ENCODE results near the gene SLC39A9.
"Not testable (repeated sequence)": the region's sequence is repeated elsewhere in the genome, so short reads cannot be mapped to it uniquely, and the experiment has no call there.

Gene SLC39A9

GRCh38 chr14:69498286-69498685, 99.8 kb downstream of the SLC39A9 start:
- not testable (repeated sequence) for H3K9ac ChIP-seq (ENCODE audit: low read length); H3K36me3 ChIP-seq (ENCODE audit: control insufficient read depth, insufficient read depth, low read length); H3K27me3 ChIP-seq (ENCODE audit: control insufficient read depth, insufficient read depth, low read length); H3K4me1 ChIP-seq (ENCODE audit: control insufficient read depth, insufficient read depth, low read length); H3K4me3 ChIP-seq (ENCODE audit: low read length); H3K9me3 ChIP-seq (ENCODE audit: control insufficient read depth, low read length)

DNA sequence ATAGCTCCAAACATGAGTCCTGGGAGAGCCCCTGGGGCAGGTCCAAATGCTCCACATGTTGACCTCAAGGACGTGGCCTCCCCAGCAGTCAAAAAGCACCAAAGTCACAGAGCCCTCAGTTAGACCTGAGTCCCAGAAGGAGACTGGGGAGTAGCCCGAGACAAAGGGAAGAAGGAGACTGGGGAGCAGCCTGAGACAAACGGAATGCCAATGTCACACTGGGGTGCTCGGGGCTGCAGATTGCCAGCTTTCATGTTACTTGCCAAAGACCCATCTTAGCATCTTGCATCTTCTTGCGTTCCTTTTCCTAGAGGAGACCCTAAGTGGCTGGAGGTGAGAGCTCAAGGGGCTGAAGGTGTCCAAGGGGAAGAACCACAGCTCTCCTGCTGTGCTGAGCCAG, 100.9 kb downstream of the SLC39A9 start:
- Histone ChIP-seq H3K4me1 (ENCODE audit: control insufficient read depth, insufficient read depth, low read length) (no peaks in the 10 kb centered on the region), H3K27me3 (ENCODE audit: control insufficient read depth, insufficient read depth, low read length) (peaks cover 8% of the 10 kb centered on the region), H3K36me3 (ENCODE audit: control insufficient read depth, insufficient read depth, low read length) (no peaks in the 10 kb centered on the region), H3K9ac (ENCODE audit: low read length) (no peak overlapping the region), H3K9me3 (ENCODE audit: control insufficient read depth, low read length) (no peaks in the 10 kb centered on the region), H3K4me3 (ENCODE audit: low read length) (no peak overlapping the region)

DNA sequence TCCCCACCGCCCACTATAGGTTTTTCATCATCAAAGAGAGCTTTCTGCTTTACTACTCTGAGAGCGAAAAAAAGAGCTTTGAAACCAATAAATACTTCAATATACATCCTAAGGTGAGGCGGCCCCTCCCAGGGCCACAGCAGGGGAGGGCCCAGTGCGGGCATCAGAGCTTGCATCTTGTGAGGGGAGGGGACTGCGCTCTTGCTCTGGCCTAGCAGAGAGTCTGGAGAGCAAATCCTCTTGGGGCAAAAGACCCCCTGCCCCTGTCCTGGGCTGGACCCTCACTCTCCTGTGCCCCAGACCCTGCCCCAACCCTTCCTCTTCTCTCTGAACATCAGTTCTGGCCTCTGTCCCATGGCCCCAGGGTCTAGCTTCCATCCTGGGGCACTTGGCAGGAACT, 101.6 kb downstream of the SLC39A9 start:
- peaks cover 8% of the 10 kb centered on the region for H3K27me3 ChIP-seq (ENCODE audit: control insufficient read depth, insufficient read depth, low read length)
- peaks cover 2% of the 10 kb centered on the region for H3K4me1 ChIP-seq (ENCODE audit: control insufficient read depth, insufficient read depth, low read length)
- no peaks in the 10 kb centered on the region for H3K9me3 ChIP-seq (ENCODE audit: control insufficient read depth, low read length)
- H3K36me3 ChIP-seq (ENCODE audit: control insufficient read depth, insufficient read depth, low read length): no peaks in the 10 kb centered on the region
- H3K4me3 ChIP-seq (ENCODE audit: low read length): no peak overlapping the region
- no peak overlapping the region for H3K9ac ChIP-seq (ENCODE audit: low read length)

- H3K4me3 ChIP-seq (ENCODE audit: low read length): no peak overlapping the region
- no peaks in the 10 kb centered on the region for H3K9me3 ChIP-seq (ENCODE audit: control insufficient read depth, low read length)
- peaks cover 9% of the 10 kb centered on the region for H3K4me1 ChIP-seq (ENCODE audit: control insufficient read depth, insufficient read depth, low read length)
- peaks cover 8% of the 10 kb centered on the region for H3K27me3 ChIP-seq (ENCODE audit: control insufficient read depth, insufficient read depth, low read length)
- H3K9ac ChIP-seq (ENCODE audit: low read length): no peak overlapping the region
- H3K36me3 ChIP-seq (ENCODE audit: control insufficient read depth, insufficient read depth, low read length): no peaks in the 10 kb centered on the region
These were observed 102.2 kb downstream of the SLC39A9 start for GRCh38 chr14:69500736-69501135.

- Histone ChIP-seq H3K4me3 (ENCODE audit: low read length) (no peak overlapping the region), H3K9ac (ENCODE audit: low read length) (no peak overlapping the region), H3K27me3 (ENCODE audit: control insufficient read depth, insufficient read depth, low read length) (peaks cover 8% of the 10 kb centered on the region), H3K36me3 (ENCODE audit: control insufficient read depth, insufficient read depth, low read length) (no peaks in the 10 kb centered on the region), H3K4me1 (ENCODE audit: control insufficient read depth, insufficient read depth, low read length) (peaks cover 14% of the 10 kb centered on the region), H3K9me3 (ENCODE audit: control insufficient read depth, low read length) (no peaks in the 10 kb centered on the region)
These were observed 102.9 kb downstream of the SLC39A9 start for GRCh38 chr14:69501423-69501838.

- peaks cover 14% of the 10 kb centered on the region for H3K4me1 ChIP-seq (ENCODE audit: control insufficient read depth, insufficient read depth, low read length)
- H3K36me3 ChIP-seq (ENCODE audit: control insufficient read depth, insufficient read depth, low read length): no peaks in the 10 kb centered on the region
- peaks cover 2% of the 10 kb centered on the region for H3K27me3 ChIP-seq (ENCODE audit: control insufficient read depth, insufficient read depth, low read length)
- no peak overlapping the region for H3K4me3 ChIP-seq (ENCODE audit: low read length)
- H3K9ac ChIP-seq (ENCODE audit: low read length): no peak overlapping the region
- no peaks in the 10 kb centered on the region for H3K9me3 ChIP-seq (ENCODE audit: control insufficient read depth, low read length)
These were observed 106.3 kb downstream of the SLC39A9 start for GRCh38 chr14:69504775-69505174.

GRCh38 chr14:69505338-69506240, 107.1 kb downstream of the SLC39A9 start:
- Histone ChIP-seq H3K9ac (ENCODE audit: low read length) (no peak overlapping the region), H3K36me3 (ENCODE audit: control insufficient read depth, insufficient read depth, low read length) (no peaks in the 10 kb centered on the region), H3K27me3 (ENCODE audit: control insufficient read depth, insufficient read depth, low read length) (no peaks in the 10 kb centered on the region), H3K9me3 (ENCODE audit: control insufficient read depth, low read length) (no peaks in the 10 kb centered on the region), H3K4me3 (ENCODE audit: low read length) (no peak overlapping the region), H3K4me1 (ENCODE audit: control insufficient read depth, insufficient read depth, low read length) (peaks cover 14% of the 10 kb centered on the region)

DNA sequence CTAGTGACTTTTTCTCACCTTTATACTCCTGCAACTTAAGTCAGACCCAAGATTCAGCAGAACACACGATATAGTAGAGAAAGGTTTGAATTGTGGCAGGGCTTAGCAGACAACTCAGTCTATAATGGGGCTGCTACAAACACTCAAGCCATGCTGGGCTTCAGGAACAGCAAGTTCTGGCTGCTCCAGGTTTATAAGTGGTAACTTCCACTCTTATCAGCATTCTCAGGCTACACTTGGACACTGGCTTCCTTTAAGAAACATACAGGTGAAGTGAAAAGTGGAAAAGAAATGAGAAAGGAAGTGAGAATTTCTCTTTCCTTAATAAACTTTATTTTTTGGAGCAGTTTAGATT, 107.7 kb downstream of the SLC39A9 start:
- H3K9ac ChIP-seq (ENCODE audit: low read length): no peak overlapping the region
- no peak overlapping the region for H3K4me3 ChIP-seq (ENCODE audit: low read length)
- no peaks in the 10 kb centered on the region for H3K27me3 ChIP-seq (ENCODE audit: control insufficient read depth, insufficient read depth, low read length)
- no peaks in the 10 kb centered on the region for H3K9me3 ChIP-seq (ENCODE audit: control insufficient read depth, low read length)
- H3K36me3 ChIP-seq (ENCODE audit: control insufficient read depth, insufficient read depth, low read length): no peaks in the 10 kb centered on the region
- peaks cover 14% of the 10 kb centered on the region for H3K4me1 ChIP-seq (ENCODE audit: control insufficient read depth, insufficient read depth, low read length)
